ENCODE measurements around the gene GINS1.
"Not testable (repeated sequence)": the region's sequence is repeated elsewhere in the genome, so short reads cannot be mapped to it uniquely, and the experiment has no call there.

Gene GINS1

DNA sequence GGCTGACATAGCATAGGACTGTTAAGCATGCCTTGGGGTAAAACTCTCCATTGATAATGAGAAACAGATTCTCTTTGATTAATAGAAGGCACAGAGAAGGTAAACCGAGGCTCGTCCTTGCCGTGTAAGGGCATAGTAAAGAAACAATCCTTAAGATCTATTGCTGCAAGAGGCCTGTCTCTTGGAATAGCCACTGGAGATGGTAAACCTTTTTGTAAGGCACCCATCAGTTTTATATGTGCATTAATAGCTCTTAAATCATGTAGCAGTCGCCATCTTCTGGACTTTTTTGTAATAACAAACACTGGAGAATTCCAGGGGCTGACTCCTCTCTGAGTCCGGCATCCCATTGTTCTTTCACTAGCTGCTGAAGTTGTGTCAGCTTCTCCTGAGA, 8.4 kb upstream of the GINS1 start:
- FAIRE-seq (no peak), DNase-seq (ENCODE audit: insufficient read length, low spot score) (no peak)
- no peak for TF ChIP-seq PAX5 (IDR thresholded peaks at IDR 0.05; ENCODE audit: insufficient read depth, low read length, severe bottlenecking)
- no peak for TF ChIP-seq POU2F2 (IDR thresholded peaks at IDR 0.05; ENCODE audit: low read depth, low read length)
- no peak for TF ChIP-seq SPI1 (IDR thresholded peaks at IDR 0.05; ENCODE audit: low read depth, low read length)
- TF ChIP-seq POLR2A (IDR thresholded peaks at IDR 0.05; ENCODE audit: low read depth, low read length), result no peak
- no peak for TF ChIP-seq POLR2AphosphoS5 (IDR thresholded peaks at IDR 0.05; ENCODE audit: low read depth, low read length)
- no peak for TF ChIP-seq TAF1 (IDR thresholded peaks at IDR 0.05; ENCODE audit: low read depth, low read length)

GRCh38 chr20:25400291-25400732, 7.2 kb upstream of the GINS1 start:
- not testable (repeated sequence) for FAIRE-seq; DNase-seq (ENCODE audit: insufficient read length, low spot score)

GRCh38 chr20:25402583-25402982, 4.9 kb upstream of the GINS1 start:
- DNase-seq (ENCODE audit: insufficient read length, low spot score), result no peak
- no peak for FAIRE-seq
- TF ChIP-seq PAX5 (IDR thresholded peaks at IDR 0.05; ENCODE audit: insufficient read depth, low read length, severe bottlenecking), result no peak
- TF ChIP-seq POU2F2 (IDR thresholded peaks at IDR 0.05; ENCODE audit: low read depth, low read length), result no peak
- no peak for TF ChIP-seq TAF1 (IDR thresholded peaks at IDR 0.05; ENCODE audit: low read depth, low read length)
- TF ChIP-seq POLR2A (IDR thresholded peaks at IDR 0.05; ENCODE audit: low read depth, low read length), result no peak

DNA sequence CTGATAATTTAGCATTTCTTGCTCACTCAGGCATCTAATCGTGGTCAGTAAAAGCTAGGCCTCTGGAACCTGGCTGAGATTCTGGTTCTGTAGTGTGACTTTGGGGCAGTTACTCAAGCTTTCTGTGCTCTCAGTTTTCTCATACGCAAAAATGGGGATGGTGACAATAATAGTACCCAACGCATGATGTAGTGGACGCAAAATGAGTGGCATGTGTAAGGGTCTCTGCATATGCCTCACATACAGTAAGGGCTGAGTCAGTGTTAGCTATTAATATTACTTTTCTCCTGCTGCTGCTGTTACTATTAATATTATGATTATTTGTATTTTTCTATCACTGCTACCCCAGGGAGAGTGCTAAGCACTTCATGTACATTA, 686 bp downstream of the GINS1 start:
- no peak for DNase-seq (ENCODE audit: insufficient read length, low spot score)
- peak; percentile 28 for FAIRE-seq
- TF ChIP-seq POU2F2 (IDR thresholded peaks at IDR 0.05; ENCODE audit: low read depth, low read length) (no peak), PAX5 (IDR thresholded peaks at IDR 0.05; ENCODE audit: insufficient read depth, low read length, severe bottlenecking) (no peak), POLR2AphosphoS5 (IDR thresholded peaks at IDR 0.05; ENCODE audit: low read depth, low read length) (no peak; the same call in 1 of the 2 replicates), TAF1 (IDR thresholded peaks at IDR 0.05; ENCODE audit: low read depth, low read length) (no peak), POLR2A (IDR thresholded peaks at IDR 0.05; ENCODE audit: low read depth, low read length) (no peak)

- FAIRE-seq (no peak), DNase-seq (ENCODE audit: insufficient read length, low spot score) (no peak)
- TF ChIP-seq PAX5 (IDR thresholded peaks at IDR 0.05; ENCODE audit: insufficient read depth, low read length, severe bottlenecking) (no peak), POU2F2 (IDR thresholded peaks at IDR 0.05; ENCODE audit: low read depth, low read length) (no peak)
Measured at GRCh38 chr20:25408890-25409289, 1.4 kb downstream of the GINS1 start.

- no peak for TF ChIP-seq POLR2AphosphoS5 (IDR thresholded peaks at IDR 0.05; ENCODE audit: low read depth, low read length)
- FAIRE-seq, result no peak
- DNase-seq (ENCODE audit: insufficient read length, low spot score), result no peak
Measured at GRCh38 chr20:25418776-25419175, 11.3 kb downstream of the GINS1 start.

DNA sequence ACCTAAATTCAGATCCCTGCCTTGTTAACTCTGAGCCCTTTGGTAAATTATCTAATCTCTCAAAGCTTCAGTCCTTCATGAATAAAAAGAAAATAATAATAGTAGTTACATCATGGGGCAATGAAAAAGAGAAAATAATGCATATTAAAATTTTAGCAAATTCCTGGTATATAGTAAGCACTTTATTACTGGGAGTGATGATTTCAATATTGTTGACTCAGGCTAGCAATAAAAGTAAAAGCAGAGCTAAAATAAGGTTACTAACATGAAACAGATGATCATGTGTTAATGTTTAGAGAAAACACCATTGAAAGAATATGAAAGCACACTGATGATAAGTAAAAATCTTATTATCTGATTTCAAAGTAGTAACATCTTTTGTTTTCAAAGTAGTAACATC, 13.6 kb downstream of the GINS1 start:
- DNase-seq (ENCODE audit: insufficient read length, low spot score) (no peak), FAIRE-seq (no peak)
- TF ChIP-seq POLR2AphosphoS5 (IDR thresholded peaks at IDR 0.05; ENCODE audit: low read depth, low read length) (no peak), SPI1 (IDR thresholded peaks at IDR 0.05; ENCODE audit: low read depth, low read length) (no peak), TAF1 (IDR thresholded peaks at IDR 0.05; ENCODE audit: low read depth, low read length) (no peak), POU2F2 (IDR thresholded peaks at IDR 0.05; ENCODE audit: low read depth, low read length) (no peak), PAX5 (IDR thresholded peaks at IDR 0.05; ENCODE audit: insufficient read depth, low read length, severe bottlenecking) (no peak), POLR2A (IDR thresholded peaks at IDR 0.05; ENCODE audit: low read depth, low read length) (no peak)

DNA sequence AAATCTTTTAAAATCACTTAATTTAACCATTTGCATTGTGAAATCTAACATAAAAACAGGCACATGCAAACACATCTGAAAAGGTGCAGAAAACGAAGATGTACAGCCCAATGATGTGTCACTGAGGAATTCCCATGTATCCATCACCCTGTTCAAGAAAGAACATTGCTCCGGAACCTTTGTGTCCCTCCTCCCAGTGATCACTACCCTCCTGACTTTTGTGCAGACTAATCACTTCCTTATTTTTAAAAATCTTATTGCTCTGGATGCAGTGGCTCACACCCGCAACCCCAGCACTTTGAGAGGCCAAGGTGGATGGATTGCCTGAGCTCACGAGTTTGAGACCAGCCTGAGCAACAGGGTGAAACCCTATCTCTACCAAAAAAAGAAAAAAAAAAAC, 14.6 kb downstream of the GINS1 start:
- FAIRE-seq (no peak), DNase-seq (ENCODE audit: insufficient read length, low spot score) (no peak)
- TF ChIP-seq POLR2A (IDR thresholded peaks at IDR 0.05; ENCODE audit: low read depth, low read length), result no peak
- TF ChIP-seq SPI1 (IDR thresholded peaks at IDR 0.05; ENCODE audit: low read depth, low read length), result no peak; the same call in 1 of the 2 replicates
- TF ChIP-seq POU2F2 (IDR thresholded peaks at IDR 0.05; ENCODE audit: low read depth, low read length), result no peak
- no peak for TF ChIP-seq PAX5 (IDR thresholded peaks at IDR 0.05; ENCODE audit: insufficient read depth, low read length, severe bottlenecking)
- TF ChIP-seq TAF1 (IDR thresholded peaks at IDR 0.05; ENCODE audit: low read depth, low read length), result no peak
- TF ChIP-seq POLR2AphosphoS5 (IDR thresholded peaks at IDR 0.05; ENCODE audit: low read depth, low read length), result no peak

GRCh38 chr20:25424536-25424935, 17.1 kb downstream of the GINS1 start:
- no peak for TF ChIP-seq TAF1 (IDR thresholded peaks at IDR 0.05; ENCODE audit: low read depth, low read length)
- no peak for TF ChIP-seq POU2F2 (IDR thresholded peaks at IDR 0.05; ENCODE audit: low read depth, low read length)
- TF ChIP-seq POLR2A (IDR thresholded peaks at IDR 0.05; ENCODE audit: low read depth, low read length), result no peak
- TF ChIP-seq SPI1 (IDR thresholded peaks at IDR 0.05; ENCODE audit: low read depth, low read length), result no peak
- no peak for TF ChIP-seq POLR2AphosphoS5 (IDR thresholded peaks at IDR 0.05; ENCODE audit: low read depth, low read length)
- no peak for FAIRE-seq
- DNase-seq (ENCODE audit: insufficient read length, low spot score), result no peak

DNA sequence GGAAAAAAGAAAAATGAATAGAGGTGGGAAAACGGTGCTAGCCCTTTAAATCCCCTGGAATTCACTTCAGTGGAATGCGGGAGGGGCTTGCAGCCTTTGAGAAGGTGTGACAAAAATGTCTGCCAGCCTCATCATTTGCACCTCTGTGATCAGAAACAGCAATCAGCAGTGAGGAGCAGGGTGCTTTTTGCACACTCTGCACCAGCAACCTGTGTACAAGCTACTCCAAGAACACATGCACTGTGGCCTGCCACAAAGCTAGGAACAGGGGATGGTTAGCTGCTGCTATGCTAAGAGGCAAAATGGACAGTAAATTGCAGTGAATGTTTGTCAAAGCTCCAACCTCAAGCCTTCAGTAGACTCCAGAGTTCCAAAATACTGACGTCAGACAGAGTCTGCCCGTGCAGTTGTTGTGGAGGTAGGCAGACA, 29.7 kb downstream of the GINS1 start:
- no peak for TF ChIP-seq POLR2AphosphoS5 (IDR thresholded peaks at IDR 0.05; ENCODE audit: low read depth, low read length)
- TF ChIP-seq POU2F2 (IDR thresholded peaks at IDR 0.05; ENCODE audit: low read depth, low read length), result no peak
- TF ChIP-seq PAX5 (IDR thresholded peaks at IDR 0.05; ENCODE audit: insufficient read depth, low read length, severe bottlenecking), result no peak
- no peak for TF ChIP-seq SPI1 (IDR thresholded peaks at IDR 0.05; ENCODE audit: low read depth, low read length)
- TF ChIP-seq POLR2A (IDR thresholded peaks at IDR 0.05; ENCODE audit: low read depth, low read length), result no peak
- no peak for TF ChIP-seq TAF1 (IDR thresholded peaks at IDR 0.05; ENCODE audit: low read depth, low read length)
- no peak for FAIRE-seq

GRCh38 chr20:25439328-25439727, 31.9 kb downstream of the GINS1 start:
- peak; percentile 92 for TF ChIP-seq SPI1 (IDR thresholded peaks at IDR 0.05; ENCODE audit: low read depth, low read length)
- TF ChIP-seq PAX5 (IDR thresholded peaks at IDR 0.05; ENCODE audit: insufficient read depth, low read length, severe bottlenecking), result no peak
- DNase-seq (ENCODE audit: insufficient read length, low spot score) (no peak), FAIRE-seq (peak; percentile 33)

More for the DNA sequence above, 29.7 kb downstream of the GINS1 start:
- DNase-seq (ENCODE audit: insufficient read length, low spot score), result no peak

Data from GM12891 (cell line).